GM18951 (cell line): ENCODE results near the gene NUP42.

ENCODE experiments used
- POLR2A ChIP-seq: IDR thresholded peaks from 4 replicates; pipeline ENCODE4 v1.6.1; 2011; ENCODE audit warnings: mild to moderate bottlenecking; ENCODE audit not compliant: insufficient read length, insufficient read depth; ENCODE audit errors: extremely low read depth
- in situ Hi-C: fragments of 300-500 bp; cut with MboI; formaldehyde crosslinking; loops from one replicate; pipeline ENCODE4 v1.12.0; 2022; ENCODE audit warnings: low sequenced_read_pairs, mixed read lengths, inconsistent platforms; ENCODE audit not compliant: unreplicated experiment

NUP42 gene

DNA sequence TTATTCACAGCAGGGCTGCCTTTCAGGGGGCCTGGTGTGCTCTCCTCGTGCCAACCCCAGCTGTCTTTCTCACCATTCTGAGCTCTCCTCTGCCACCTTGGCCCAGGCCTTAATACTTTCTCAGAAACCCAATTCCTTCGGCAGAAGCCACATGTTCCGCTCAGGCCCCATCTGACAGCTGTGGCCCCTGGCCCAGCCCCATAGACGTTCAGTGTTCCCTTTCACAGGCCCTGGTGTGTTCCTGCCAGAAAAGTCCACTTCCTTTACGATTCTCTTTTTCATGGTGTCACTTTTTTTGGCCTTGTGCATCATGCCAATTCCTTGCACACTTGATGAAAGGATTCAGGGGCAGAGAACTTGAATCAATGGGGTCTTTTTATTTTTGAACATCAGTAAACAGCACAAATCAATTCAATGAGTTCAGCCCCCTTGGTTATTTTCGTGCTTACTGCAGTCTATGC, 48.8 kb downstream of the NUP42 start:
- TF ChIP-seq POLR2A, result no peak
- in situ Hi-C loops, result no loop called here

DNA sequence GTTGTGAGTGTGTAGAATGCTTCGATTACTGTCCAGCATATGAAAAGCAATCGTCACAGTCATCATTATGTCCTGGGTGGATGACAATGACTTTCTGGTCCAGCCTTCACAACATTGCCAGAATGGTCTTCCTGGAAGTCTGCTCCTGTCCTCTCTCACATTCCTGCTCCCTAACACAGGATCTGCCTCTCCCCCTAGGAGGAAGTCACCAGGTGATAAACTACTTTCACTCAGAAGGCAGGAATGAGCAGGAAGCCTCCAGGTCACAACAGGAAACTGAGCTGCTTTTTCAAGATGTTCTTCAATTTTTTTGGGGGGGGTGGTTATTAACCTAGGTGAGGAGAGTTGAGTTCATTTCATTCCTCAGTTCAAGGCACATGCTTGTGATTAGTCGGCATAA, 51.1 kb downstream of the NUP42 start:
- in situ Hi-C loops, result no loop called here
- no peak for TF ChIP-seq POLR2A

DNA sequence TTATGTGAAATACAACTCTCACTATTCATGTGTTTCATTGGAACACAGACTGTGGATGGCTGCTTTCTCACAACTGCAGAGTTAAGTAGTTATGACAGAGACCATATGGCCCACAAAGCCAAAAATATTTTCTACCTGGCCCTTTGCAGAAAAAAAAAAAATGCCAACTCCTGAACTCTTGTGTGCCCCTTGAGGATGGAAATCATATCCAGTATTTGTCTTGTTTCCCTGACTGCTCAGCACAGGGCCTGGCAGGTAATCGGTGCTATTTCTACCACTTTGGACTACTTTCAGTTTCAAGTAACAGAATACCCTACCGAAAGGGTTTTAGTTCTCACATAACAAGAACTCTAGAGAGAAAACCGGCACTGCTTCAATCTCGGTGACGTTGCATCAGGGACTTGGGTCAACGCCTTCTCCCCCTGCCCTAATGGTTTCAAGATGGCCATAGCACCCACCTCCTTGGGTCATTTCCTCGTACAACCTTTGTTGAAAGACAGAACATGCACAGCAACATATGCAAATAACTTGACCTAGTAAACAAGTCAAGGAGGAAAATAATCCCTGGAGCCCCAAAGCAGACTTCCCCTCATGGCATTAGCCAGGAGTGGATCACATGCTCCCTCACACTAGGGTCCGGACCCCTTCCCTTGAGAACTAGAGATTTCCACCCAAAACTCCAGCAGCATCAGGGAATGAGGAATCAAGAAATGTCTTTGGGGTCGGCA, 52.9 kb downstream of the NUP42 start:
- in situ Hi-C loops, result no loop called here
- TF ChIP-seq POLR2A, result no peak

DNA sequence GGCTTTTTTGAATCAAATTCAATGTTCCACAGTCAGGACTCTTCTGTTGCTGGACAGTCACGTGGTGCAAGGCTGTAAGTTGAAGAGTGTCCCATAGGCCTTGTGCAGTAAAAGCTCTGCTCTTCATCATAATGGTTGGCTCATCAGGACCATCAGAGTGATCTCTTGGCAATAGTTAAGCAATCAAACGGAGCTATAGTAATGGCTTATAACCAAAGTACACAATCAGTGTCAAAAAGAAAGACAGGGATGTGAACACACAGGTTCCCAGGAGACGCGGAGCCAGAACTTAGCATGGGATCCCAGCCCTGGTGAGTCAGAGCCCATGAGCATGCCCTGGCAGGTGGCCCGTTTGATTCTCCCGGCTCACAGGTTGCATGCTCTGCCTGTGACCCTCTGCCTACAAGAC, 54.0 kb downstream of the NUP42 start:
- in situ Hi-C loops, result no loop called here
- no peak for TF ChIP-seq POLR2A

DNA sequence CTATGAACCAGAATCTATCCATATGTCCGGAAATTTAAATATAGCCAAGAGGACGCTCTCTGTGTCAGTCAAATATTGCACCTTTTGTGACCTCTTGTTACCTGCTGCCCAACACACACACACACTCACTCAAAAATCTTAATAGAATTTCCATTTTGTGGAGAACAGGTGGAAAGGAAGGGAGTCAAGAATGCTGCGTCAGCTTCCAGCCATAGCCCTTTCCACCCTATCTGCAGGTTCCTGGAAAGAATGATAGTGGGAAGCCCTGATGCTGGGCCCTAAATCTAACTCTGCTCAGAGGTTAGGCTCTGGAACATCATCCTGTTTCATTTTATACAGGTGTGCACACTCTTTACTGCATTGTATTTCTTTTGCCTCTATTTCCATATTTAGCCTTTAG, 55.2 kb downstream of the NUP42 start:
- in situ Hi-C loops, result no loop called here
- no peak for TF ChIP-seq POLR2A

DNA sequence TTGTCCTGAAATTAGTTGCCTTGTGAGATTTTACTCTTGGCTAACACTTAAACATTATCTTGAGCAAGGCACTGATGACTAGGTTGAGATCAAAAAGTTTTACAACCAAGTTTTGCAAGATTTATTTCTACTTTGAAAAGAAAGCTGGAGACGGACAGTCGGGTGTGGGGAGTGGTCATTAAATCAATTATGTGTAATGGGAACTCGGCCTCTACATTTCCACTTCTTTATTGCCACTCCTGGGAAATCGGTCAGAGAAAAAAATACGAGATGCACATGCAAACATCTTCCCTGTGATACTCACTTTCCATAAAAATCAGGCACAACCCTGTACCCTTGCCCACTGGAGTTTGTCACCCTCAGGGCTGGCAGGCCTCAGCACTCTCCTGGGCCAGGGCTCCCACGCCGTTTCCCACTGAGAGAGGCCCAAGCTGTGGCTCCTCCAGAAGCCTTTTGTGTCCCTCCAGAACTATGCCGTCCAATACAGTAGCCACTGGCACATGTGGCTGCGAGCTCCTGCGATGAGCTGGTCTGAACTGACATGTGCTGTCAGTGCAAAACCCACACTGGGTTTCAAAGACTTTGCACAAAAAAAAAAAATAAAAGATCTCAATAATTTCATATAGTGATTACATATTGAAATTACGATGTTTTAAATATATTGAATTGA, 57.3 kb downstream of the NUP42 start:
- TF ChIP-seq POLR2A, result no peak
- in situ Hi-C loops, result no loop called here

DNA sequence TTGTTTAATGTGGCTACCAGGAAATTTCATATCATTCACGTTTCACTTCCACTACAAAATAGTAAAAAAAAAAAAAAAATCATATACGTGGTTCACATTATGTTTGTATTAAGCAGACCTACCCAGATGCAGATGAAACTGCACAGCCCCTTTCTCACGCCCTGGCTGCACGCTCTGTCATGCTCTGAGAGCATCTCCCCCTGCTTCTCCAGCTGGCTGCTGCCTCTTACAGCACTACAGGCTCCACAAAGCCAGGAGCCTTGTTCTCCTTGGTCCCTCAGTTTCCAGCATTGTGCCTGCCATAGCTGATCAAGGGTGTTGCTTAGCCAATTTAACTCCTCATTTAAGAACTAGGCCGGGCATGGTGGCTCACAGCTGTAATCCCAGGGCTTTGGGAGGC, 57.9 kb downstream of the NUP42 start:
- TF ChIP-seq POLR2A, result no peak
- in situ Hi-C loops, result no loop called here

DNA sequence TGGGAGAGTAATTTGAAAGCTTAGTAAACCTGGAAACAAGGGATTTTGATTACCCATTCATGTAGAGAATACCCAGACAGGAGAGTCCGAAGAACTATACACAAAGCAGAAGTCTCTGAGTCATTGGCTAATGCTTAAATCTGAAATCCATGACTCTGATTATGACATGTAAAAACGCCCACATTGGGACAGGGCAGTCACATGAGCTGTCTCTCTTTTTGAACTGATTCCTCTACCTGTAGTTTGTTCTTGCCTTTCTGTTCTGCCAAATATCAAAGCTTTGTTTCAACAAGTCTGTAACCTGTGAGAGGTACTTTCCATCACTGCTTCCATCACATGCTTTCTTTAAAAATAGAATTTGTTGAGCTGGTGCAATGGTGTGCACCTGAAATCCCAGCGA, 60.5 kb downstream of the NUP42 start:
- in situ Hi-C loops, result no loop called here
- TF ChIP-seq POLR2A, result no peak

DNA sequence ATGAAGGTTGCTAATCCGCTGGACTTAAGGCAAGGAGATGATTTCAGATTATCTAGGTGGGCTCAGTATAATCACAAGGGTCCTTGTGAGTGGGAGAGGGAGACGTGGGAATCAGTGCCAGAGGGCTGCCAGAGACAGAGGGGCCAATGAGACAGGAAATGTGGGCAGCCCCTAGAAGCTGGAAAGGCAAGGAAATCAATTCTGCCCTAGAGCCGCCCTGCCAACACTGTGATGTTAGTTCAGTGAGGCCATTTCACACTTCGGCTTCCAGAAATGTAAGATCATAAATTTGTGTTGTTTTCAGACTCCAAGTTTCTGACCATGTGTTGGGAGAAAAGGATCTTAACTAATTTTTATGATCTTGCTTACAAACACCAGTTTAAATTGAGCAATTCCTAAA, 61.1 kb downstream of the NUP42 start:
- no peak for TF ChIP-seq POLR2A
- in situ Hi-C loops, result no loop called here

DNA sequence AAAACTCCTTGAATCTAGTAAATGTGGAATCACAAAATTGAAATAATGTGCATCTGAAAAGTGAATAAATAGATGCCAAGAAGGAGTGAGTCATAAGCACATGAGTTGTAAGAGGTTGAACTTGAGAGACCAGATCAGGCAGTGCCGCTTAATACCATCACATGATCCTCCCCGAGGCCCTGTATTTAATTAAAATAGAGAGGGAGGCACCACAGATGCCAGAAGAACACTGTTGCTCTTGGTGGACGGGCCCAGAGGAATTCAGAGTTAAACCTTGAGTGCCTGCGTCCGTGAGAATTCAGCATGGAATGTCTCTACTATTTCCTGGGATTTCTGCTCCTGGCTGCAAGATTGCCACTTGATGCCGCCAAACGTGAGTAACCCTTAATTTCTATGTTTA, 64.7 kb downstream of the NUP42 start, which contains the start of gene GPNMB:
Gene GPNMB (plus strand): TSS at position 221 of the 400 bp plus-strand sequence. CDS start 83 bp downstream, at position 304.
- in situ Hi-C loops, result no loop called here
- no peak for TF ChIP-seq POLR2A

DNA sequence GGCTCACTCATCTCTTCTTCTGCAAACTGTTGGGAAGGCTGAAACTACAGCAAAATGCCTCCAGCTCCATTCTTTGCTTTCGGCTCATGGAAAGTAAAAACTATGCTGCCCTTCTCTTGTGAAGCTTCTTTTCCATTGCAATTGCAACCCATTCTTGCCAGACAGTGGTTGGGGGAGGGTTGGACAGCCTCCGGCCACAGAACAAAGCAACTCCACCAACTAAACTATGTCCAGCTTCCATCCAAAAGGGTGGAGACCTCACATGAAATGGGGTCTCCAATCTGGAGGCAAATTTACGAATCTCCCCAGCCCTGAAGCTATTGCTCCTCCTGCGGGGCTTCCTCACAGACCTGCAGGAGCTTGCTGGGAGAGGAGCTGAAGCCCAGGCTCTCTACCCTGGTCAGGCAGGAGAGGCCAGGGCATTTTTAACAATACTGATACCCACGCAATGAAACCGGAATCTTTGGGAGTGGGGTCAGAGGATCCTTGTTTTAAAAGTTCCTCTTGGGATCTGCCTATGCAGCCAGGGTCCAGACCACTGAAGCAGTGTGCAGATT, 65.3 kb downstream of the NUP42 start:
- in situ Hi-C loops, result no loop called here
- no peak for TF ChIP-seq POLR2A

DNA sequence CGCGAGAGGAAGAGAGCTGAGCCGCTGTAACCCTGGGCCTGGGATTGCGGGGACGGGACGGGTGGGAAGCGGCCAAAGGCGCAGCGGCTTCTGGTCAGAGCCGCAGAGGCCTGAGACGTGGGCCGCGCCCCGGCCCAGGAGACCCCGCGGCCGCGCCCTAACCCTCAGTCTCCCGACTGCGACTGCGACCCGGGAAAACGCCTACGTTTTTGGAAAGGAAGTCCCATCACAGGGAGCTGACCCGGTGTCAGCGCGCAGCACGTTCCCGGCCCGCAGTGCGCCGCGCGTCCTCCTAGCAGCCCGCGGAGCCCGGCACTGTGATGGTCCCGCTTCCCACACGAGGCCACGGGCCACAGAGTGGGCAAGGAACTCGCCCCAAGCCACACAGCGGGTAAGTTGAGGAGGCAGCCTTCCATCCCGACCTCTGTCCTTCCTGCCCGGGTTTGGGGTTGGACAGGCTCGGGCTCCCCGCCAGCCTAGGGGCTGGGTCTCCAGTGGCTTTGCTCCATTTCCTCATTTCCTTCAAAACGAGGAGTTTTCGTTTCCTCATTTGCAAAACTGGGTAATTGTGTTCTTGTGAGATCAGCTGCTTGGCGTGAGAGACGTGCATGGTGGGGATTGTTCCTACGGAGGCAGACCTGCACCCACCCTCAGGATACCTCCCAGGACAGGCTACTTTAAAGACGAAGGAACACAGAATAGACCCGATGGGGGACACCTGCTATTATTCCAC, 65.9 kb downstream of the NUP42 start:
- in situ Hi-C loops, result no loop called here
- TF ChIP-seq POLR2A, result no peak

DNA sequence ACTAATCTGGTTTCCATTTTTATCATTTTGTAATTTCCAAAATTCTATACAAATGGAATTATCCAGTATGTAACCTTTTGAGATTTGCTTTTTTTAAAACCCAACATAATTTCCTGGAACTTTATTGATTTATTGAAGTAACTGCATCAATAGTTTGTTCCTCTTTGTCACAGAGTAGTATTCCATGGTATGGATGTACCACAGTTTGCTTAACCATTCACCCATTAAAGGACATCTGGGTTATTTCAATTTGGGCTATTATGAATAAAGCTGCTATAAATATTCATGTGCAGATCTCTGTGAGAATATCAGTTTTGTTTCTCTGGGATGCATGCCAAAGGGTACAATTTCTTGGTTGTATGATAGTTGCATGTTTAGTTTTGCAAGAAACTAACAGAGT, 67.6 kb downstream of the NUP42 start:
- in situ Hi-C loops, result no loop called here
- TF ChIP-seq POLR2A, result no peak
